ENCODE measurements around the gene ING2.

ING2 gene

GRCh38 chr4:183499801-183500200 is 5.1 kb upstream of the ING2 start:
- DNase-seq = no peak

- DNase-seq = no peak
These were observed 1.3 kb upstream of the ING2 start for GRCh38 chr4:183503497-183504063.

- DNase-seq = peak; percentile 61
These were observed 561 bp upstream of the ING2 start for GRCh38 chr4:183504064-183504929.

GRCh38 chr4:183505611-183506388 is 942 bp downstream of the ING2 start:
- no peak for DNase-seq

- DNase-seq = no peak
These were observed 1.5 kb downstream of the ING2 start for GRCh38 chr4:183506389-183506735.

GRCh38 chr4:183507925-183508696 is 3.3 kb downstream of the ING2 start:
- no peak for DNase-seq

GRCh38 chr4:183508697-183509335 is 4.0 kb downstream of the ING2 start:
- no peak for DNase-seq

GRCh38 chr4:183515411-183515810 is 10.6 kb downstream of the ING2 start:
- DNase-seq = no peak

- no peak for DNase-seq
These were observed 12.3 kb downstream of the ING2 start for GRCh38 chr4:183517194-183517593.

GRCh38 chr4:183517781-183518180 is 12.9 kb downstream of the ING2 start:
- DNase-seq = no peak

GRCh38 chr4:183522821-183523220 is 18.0 kb downstream of the ING2 start:
- DNase-seq = no peak

- DNase-seq = no peak
These were observed 22.5 kb downstream of the ING2 start for GRCh38 chr4:183527326-183527725.

- no peak for DNase-seq
These were observed 28.0 kb downstream of the ING2 start for GRCh38 chr4:183532821-183533220.

GRCh38 chr4:183533698-183534097 is 28.8 kb downstream of the ING2 start:
- DNase-seq = no peak

GRCh38 chr4:183540410-183541009 is 35.7 kb downstream of the ING2 start:
- no peak for DNase-seq

- DNase-seq = no peak
These were observed 36.3 kb downstream of the ING2 start for GRCh38 chr4:183541010-183541751.

GRCh38 chr4:183541752-183542040 is 36.8 kb downstream of the ING2 start:
- no peak for DNase-seq

GRCh38 chr4:183543435-183543834 is 38.6 kb downstream of the ING2 start:
- DNase-seq = no peak

GRCh38 chr4:183544109-183544508 is 39.3 kb downstream of the ING2 start:
- DNase-seq = no peak

GRCh38 chr4:183546376-183546775 is 41.5 kb downstream of the ING2 start:
- no peak for DNase-seq

- no peak for DNase-seq
These were observed 43.4 kb downstream of the ING2 start for GRCh38 chr4:183548306-183548705.

Data from SIG-M5 (cell line).